ENCODE data around the gene CASKIN2. TPM values are rescaled to one million over a fixed set of nuclear protein-coding genes. Genes with fewer than 3 reads are reported as not detected.

Gene CASKIN2
- 0.65 and 2.0 TPM in 2 replicates for total RNA-seq (2013; cell fraction: nucleolus; rRNA removed)
- total RNA-seq (2014; rRNA removed) (0.44 and 1.4 TPM in 2 replicates), total RNA-seq (2014; rRNA removed; fragmentation: Illumina TruSeq; extraction: Trizol) (0.18 and 0.23 TPM in 2 replicates), total RNA-seq (2021) (0.80 and 1.8 TPM in 2 replicates), polyA plus RNA-seq (2011; rRNA removed) (0.10 TPM in 1 of 2 replicates, not detected in the other), polyA plus RNA-seq (2014; fragmentation: Illumina TruSeq; extraction: Trizol) (0.14 and 0.16 TPM in 2 replicates), polyA plus RNA-seq (2014; fragmentation: Nextera tagmentation; extraction: Ambion mirVana) (under 1 TPM in 1 of 2 experiments, not detected in 1; 0.02 TPM), polyA plus RNA-seq (2014; rRNA removed) (0.93 and 2.7 TPM in 2 replicates), polyA plus RNA-seq (2016; fragmentation: Nextera tagmentation; extraction: Ambion mirVana) (under 1 TPM; 0.44 to 0.56 TPM), polyA minus RNA-seq (2011; rRNA and poly(A)+ RNA removed) (not detected in 2 replicates), Bru-seq, nascent RNA (percentile 31 among the genes with signal in this experiment), BruChase-seq, experiment 1, labeled RNA remaining after a 6-hour chase (percentile 35 among the genes with signal in this experiment), BruChase-seq, experiment 2, labeled RNA remaining after a 2-hour chase (percentile 36 among the genes with signal in this experiment)
- 0.39 TPM for polyA plus RNA-seq (2011; ENCODE audit: low read depth)
- polyA plus RNA-seq (2011; cell fraction: cytosol; rRNA removed), result 0.03 and 0.12 TPM in 2 replicates
- 0.59 and 0.84 TPM in 2 replicates for polyA plus RNA-seq (2011; cell fraction: nucleus; rRNA removed)
- polyA plus RNA-seq (2012), result 0.31 and 0.46 TPM in 2 replicates
- polyA minus RNA-seq (2011; cell fraction: cytosol; rRNA and poly(A)+ RNA removed), result not detected in 2 replicates
- polyA minus RNA-seq (2011; cell fraction: nucleus; rRNA and poly(A)+ RNA removed), result 0.12 and 0.57 TPM in 2 replicates
- long read RNA-seq, experiment 1, partial matches to known transcripts, result 1 of 1 reads
- long read RNA-seq, experiment 1, other reads (novel, unspliced or antisense), result 0 of 1 reads
- long read RNA-seq, experiment 2, result 0 reads

- Histone ChIP-seq H3K9ac (ENCODE audit: control insufficient read depth, insufficient read depth, low read length) (peak within 1 kb of the TSS; percentile 44; the same call in 1 of the 2 replicates), H3K79me2 (ENCODE audit: control insufficient read depth, insufficient read depth, low read length) (peaks cover 14% of the 10 kb centered on the region), H3K27me3 (replicated peaks in 1 of 2; ENCODE audit: control insufficient read depth in 2 of 2, insufficient read depth in 2 of 2, low read length in 1 of 2) (no peaks in the 10 kb centered on the region), H4K20me1 (ENCODE audit: control insufficient read depth, insufficient read depth) (no peaks in the 10 kb centered on the region), H3K4me1 (ENCODE audit: control insufficient read depth, insufficient read depth, low read length) (peaks cover 20% of the 10 kb centered on the region), H3K4me2 (ENCODE audit: control insufficient read depth, insufficient read depth) (peak within 1 kb of the TSS; percentile 100), H2AFZ (ENCODE audit: control insufficient read depth, low read depth, low read length) (peak within 1 kb of the TSS; percentile 94), H3K4me3 (peak within 1 kb of the TSS; percentile 90), H3K36me3 (ENCODE audit: control insufficient read depth in 2 of 2, insufficient read depth in 2 of 2, low read length in 1 of 2) (no peaks in the 10 kb centered on the region; a peak in 1 of 4 replicates), H3K27ac (ENCODE audit: control insufficient read depth, insufficient read depth) (peak within 1 kb of the TSS; percentile 10; the same call in 1 of the 2 replicates), H3K9me3 (replicated peaks; ENCODE audit: control insufficient read depth, insufficient read depth, low read length) (no peaks in the 10 kb centered on the region)
- RAD21 ChIA-PET (ENCODE audit: unreplicated experiment), result interaction anchor here (0.7 to 1.8 kb wide), 16 partner anchors 10 to 245 kb away, joined by 3 to 14 read pairs (median 4); partner anchors contain the start of genes GRB2, LLGL2, MIF4GD and SMIM5
- SMC1A ChIA-PET (ENCODE audit: uncharacterized antibody, unreplicated experiment), result interaction anchor here (1.0 to 1.8 kb wide), 8 partner anchors 9 to 219 kb away, joined by 3 to 8 read pairs (median 4); partner anchors contain the start of genes LLGL2 and TMEM94
- in situ Hi-C loops (cut with MboI), result no loop called here
- CTCF ChIA-PET, result interaction anchor here (0.6 to 2.1 kb wide), 17 partner anchors 8 to 245 kb away, joined by 3 to 21 read pairs (median 5); partner anchors contain the start of genes LLGL2, MIF4GD, MYO15B and SLC25A19
- peak; percentile 61 for FAIRE-seq
- POLR2A ChIA-PET, result interaction anchor here (0.6 to 1.4 kb wide), 7 partner anchors 10 to 453 kb away, joined by 3 to 4 read pairs (median 3); partner anchors contain the start of genes LLGL2 and WBP2
- no TSS peak for BruUV-seq (replicated peaks)
- 2% methylated on average over 57 of the region's 78 CpGs for WGBS (ENCODE audit: insufficient coverage, insufficient replicate concordance, low lambda C conversion rate, missing lambda C conversion rate)
- intact Hi-C loops (cut with micrococcal nuclease; ENCODE audit: unreplicated experiment), result loop anchor here (1.0 to 10.0 kb wide), 3 partner anchors 73 to 251 kb away; partner anchors contain the start of genes GGA3 and MRPS7
- DNase-seq (ENCODE audit: low read depth, low spot score), result peak; percentile 30
- peak; percentile 71 for ATAC-seq
- peak; percentile 67; the same call in 1 of the 2 replicates for TF ChIP-seq SMC3 (IDR thresholded peaks at IDR 0.05; ENCODE audit: borderline replicate concordance, low read length)
- peak; percentile 90 for TF ChIP-seq NR2F1 (conservative IDR thresholded peaks at IDR 0.05)
- no peak for TF ChIP-seq CEBPZ (IDR thresholded peaks at IDR 0.05; ENCODE audit: low read depth, low read length)
- no peak for TF ChIP-seq RELA (IDR thresholded peaks at IDR 0.05; ENCODE audit: borderline replicate concordance, partially characterized antibody)
- no peak for TF ChIP-seq BCLAF1 (IDR thresholded peaks at IDR 0.05)
- 0 out of 2 replicates have a peak, but pooled peaks have one; percentile 20 for TF ChIP-seq TCF12 (IDR thresholded peaks at IDR 0.05; ENCODE audit: low read depth, low read length)
- no peak for TF ChIP-seq CBX5 (IDR thresholded peaks at IDR 0.05; ENCODE audit: low read depth)
- TF ChIP-seq KDM1A (IDR thresholded peaks at IDR 0.05; ENCODE audit: borderline replicate concordance), result no peak
- no peak for TF ChIP-seq CEBPB (IDR thresholded peaks at IDR 0.05; ENCODE audit: borderline replicate concordance in 1 of 2, low read depth in 2 of 2, low read length in 2 of 2)
Observed at GRCh38 chr17:75515496-75516254, at the start of gene CASKIN2. TSS of gene CASKIN2 (minus strand) at chr17:75515537. CDS start at chr17:75513804, 1,733 bp downstream.

Measured in GM12878 (cell line).